ENCODE measurements around the gene RPL37A.

RPL37A gene

DNA sequence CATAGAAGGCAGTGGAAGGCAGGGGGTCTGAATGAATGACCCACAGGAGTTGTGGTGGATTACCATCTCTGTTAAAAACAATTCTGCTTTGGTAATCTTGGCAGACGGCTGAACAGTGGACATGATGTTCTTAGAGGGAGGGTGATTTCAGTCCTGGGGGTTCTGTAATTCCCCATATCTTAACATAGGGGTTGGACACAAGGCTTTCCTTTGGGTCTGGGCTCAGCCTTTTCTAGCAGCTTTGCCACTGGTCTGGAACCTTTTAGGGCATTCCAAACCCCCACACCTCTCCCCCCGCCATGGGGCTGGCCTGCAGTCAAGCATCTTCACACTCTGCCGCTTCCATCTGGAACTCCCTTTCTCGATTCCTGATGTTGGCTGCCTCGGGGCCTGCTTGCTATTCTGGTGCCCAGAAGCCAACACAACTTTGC, 50.3 kb downstream of the RPL37A start:
- no peak for DNase-seq (ENCODE audit: low read depth)

DNA sequence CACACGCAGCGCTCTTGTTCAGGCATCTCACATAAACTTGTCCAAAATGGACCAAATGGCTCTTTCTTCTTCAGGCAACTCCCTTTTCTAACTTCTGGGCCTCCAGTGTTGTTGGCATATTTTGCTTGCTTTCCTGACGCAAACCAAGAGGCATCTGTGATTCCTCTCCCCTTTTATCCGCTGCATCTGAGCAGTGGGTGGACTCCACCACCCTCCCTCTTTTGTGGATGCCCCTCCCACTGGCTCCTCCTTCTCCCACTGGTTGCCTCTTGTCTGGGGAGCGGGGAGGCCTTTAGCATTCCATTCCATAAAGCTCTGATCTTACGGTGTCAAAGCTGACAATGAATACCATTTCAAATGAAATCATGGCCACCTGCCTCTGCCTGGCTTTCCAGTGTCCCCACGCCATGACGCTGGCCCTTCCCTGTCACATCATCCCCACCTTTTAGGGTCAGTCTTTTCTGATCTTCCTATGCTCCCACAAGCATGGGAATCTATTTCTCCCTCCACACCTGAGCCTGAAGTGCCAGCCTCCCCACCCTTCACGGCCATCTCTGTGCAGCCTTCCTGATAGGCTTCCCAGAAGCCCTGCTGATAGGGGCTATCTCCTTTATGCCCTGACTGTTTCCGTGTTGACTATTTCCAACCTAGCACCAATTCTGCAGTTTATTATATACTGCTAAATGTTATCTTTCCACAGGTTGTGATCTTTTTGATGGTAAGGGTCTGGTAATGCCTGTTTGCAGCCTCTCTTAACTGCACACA, 51.5 kb downstream of the RPL37A start:
- no peak for DNase-seq (ENCODE audit: low read depth)

DNA sequence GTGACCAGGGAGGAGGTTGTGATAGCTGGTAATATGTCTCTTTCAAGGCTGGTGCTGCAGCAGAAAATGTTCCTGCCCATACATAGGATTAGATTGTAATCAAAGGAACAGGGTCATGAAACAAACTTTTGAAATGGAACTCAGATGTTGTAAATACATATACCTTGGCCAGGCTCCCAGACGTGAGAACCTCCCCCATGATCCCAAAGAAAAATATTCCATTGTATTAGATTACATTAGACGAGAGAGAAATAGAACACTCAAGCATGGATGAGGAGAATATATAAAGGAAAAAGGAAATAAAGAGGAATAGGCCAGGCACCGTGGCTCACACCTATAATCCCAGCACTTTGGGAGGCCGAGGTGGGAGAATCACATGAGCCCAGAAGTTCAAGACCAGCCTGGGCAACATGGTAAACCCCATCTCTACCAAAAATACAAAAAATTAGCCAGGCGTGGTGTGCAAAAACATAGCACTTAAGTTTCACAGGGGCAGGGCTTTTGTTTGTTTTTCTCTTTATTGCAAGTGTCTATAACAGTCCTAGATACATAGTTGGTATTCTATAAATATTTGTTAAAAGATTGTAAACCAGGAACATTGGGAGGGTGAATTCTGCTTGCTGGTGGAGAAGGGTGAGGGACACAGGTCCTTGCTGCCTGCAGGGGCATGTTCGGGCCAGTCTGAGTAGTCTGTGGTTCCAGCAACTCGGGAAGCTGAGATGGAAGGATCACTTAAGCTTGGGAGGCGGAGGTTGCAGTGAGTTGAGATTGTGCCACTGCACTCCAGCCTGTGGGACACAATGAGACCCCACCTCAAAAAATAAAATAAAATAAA, 52.8 kb downstream of the RPL37A start:
- DNase-seq (ENCODE audit: low read depth), result no peak

DNA sequence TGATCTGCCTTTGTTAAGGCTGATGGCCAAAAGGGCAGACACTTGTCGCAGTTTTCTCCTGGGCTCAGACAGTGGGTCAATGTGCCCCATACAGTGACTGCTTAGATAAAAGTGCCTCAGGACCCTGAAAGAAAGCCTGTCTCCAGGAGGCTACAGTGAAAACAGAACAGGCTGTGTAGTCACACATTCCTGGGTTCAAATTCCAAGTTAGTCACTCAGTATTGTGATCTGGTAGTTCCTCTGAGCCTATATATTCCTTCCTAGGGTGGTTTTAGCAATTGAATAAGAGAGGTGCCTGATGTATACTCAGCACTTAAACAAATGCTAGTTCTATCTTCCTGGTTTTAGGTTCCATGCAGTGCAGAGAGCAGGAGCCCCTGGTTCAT, 54.4 kb downstream of the RPL37A start:
- no peak for DNase-seq (ENCODE audit: low read depth)
